ENCODE measurements around the gene MRTFA. TPM values are rescaled to one million over a fixed set of nuclear protein-coding genes. Genes with fewer than 3 reads are reported as not detected.
"Not testable (repeated sequence)": the region's sequence is repeated elsewhere in the genome, so short reads cannot be mapped to it uniquely, and the experiment has no call there.

The MRTFA gene
- total RNA-seq, 2 donors from 2014 or later = 71.8 to 129 TPM

GRCh38 chr22:40507491-40507890 lies 129.0 kb downstream of the MRTFA start:
- ATAC-seq (ENCODE audit: insufficient number of reproducible peaks, low FRiP score, low read depth) (no peak), DNase-seq (ENCODE audit: low spot score) (no peak)
- no peak for TF ChIP-seq CTCF (IDR thresholded peaks at IDR 0.05)
- no peaks in the 10 kb centered on the region for H3K36me3 ChIP-seq
- H3K9me3 ChIP-seq = no peaks in the 10 kb centered on the region
- no peak overlapping the region for H3K27ac ChIP-seq
- H3K27me3 ChIP-seq (replicated peaks; ENCODE audit: insufficient read depth) = no peaks in the 10 kb centered on the region
- no peak overlapping the region for H3K4me3 ChIP-seq
- H3K4me1 ChIP-seq (ENCODE audit: control insufficient read depth in 1 of 2, low read depth in 2 of 2) = peaks cover 39 to 57% of the 10 kb centered on the region in 2 donors

GRCh38 chr22:40506762-40507161 lies 129.8 kb downstream of the MRTFA start:
- Histone ChIP-seq H3K36me3 (no peaks in the 10 kb centered on the region), H3K27me3 (replicated peaks; ENCODE audit: insufficient read depth) (no peaks in the 10 kb centered on the region), H3K4me3 (no peak overlapping the region), H3K4me1 (ENCODE audit: control insufficient read depth in 1 of 2, low read depth in 2 of 2) (peaks cover 34 to 52% of the 10 kb centered on the region in 2 donors), H3K27ac (no peak overlapping the region), H3K9me3 (no peaks in the 10 kb centered on the region)
- no peak for TF ChIP-seq CTCF (IDR thresholded peaks at IDR 0.05)
- DNase-seq (ENCODE audit: low spot score) (no peak), ATAC-seq (ENCODE audit: insufficient number of reproducible peaks, low FRiP score, low read depth) (no peak)

GRCh38 chr22:40504285-40505249 lies 132.0 kb downstream of the MRTFA start:
- H3K4me3 ChIP-seq = no peak overlapping the region
- DNase-seq (ENCODE audit: low spot score) = no peak
- no peak overlapping the region for H3K27ac ChIP-seq
- H3K27me3 ChIP-seq (replicated peaks; ENCODE audit: insufficient read depth) = no peaks in the 10 kb centered on the region
- ATAC-seq (ENCODE audit: insufficient number of reproducible peaks, low FRiP score, low read depth) = no peak
- no peak for TF ChIP-seq CTCF (IDR thresholded peaks at IDR 0.05)
- peaks cover 18 to 34% of the 10 kb centered on the region in 2 donors for H3K4me1 ChIP-seq (ENCODE audit: control insufficient read depth in 1 of 2, low read depth in 2 of 2)
- H3K9me3 ChIP-seq = no peaks in the 10 kb centered on the region
- H3K36me3 ChIP-seq = no peaks in the 10 kb centered on the region

- Histone ChIP-seq H3K27me3 (replicated peaks; ENCODE audit: insufficient read depth) (no peaks in the 10 kb centered on the region), H3K27ac (no peak overlapping the region), H3K36me3 (no peaks in the 10 kb centered on the region), H3K9me3 (no peaks in the 10 kb centered on the region), H3K4me3 (no peak overlapping the region), H3K4me1 (ENCODE audit: control insufficient read depth in 1 of 2, low read depth in 2 of 2) (peaks cover 16 to 31% of the 10 kb centered on the region in 2 donors)
- no peak for DNase-seq (ENCODE audit: low spot score)
- no peak for TF ChIP-seq CTCF (IDR thresholded peaks at IDR 0.05)
- ATAC-seq (ENCODE audit: insufficient number of reproducible peaks, low FRiP score, low read depth) = no peak
Measured at GRCh38 chr22:40502919-40503318, 133.6 kb downstream of the MRTFA start.

GRCh38 chr22:40500465-40500786 lies 136.1 kb downstream of the MRTFA start:
- H3K27ac ChIP-seq; H3K27me3 ChIP-seq (replicated peaks; ENCODE audit: insufficient read depth); H3K9me3 ChIP-seq; H3K4me3 ChIP-seq; ATAC-seq (ENCODE audit: insufficient number of reproducible peaks, low FRiP score, low read depth); H3K36me3 ChIP-seq; DNase-seq (ENCODE audit: low spot score): not testable (repeated sequence)
- H3K4me1 ChIP-seq (ENCODE audit: control insufficient read depth in 1 of 2, low read depth in 2 of 2) = peaks cover 14 to 30% of the 10 kb centered on the region in 2 donors

Data from thoracic aorta (tissue), 2 donors.